GM15510 (cell line): ENCODE measurements around the gene PPARA.

Experiments
- POLR2A ChIP-seq: IDR thresholded peaks from 3 replicates; pipeline ENCODE4 v1.6.1; 2011; ENCODE audit warnings: borderline replicate concordance; ENCODE audit not compliant: insufficient read length; ENCODE audit errors: extremely low read depth

PPARA gene

DNA sequence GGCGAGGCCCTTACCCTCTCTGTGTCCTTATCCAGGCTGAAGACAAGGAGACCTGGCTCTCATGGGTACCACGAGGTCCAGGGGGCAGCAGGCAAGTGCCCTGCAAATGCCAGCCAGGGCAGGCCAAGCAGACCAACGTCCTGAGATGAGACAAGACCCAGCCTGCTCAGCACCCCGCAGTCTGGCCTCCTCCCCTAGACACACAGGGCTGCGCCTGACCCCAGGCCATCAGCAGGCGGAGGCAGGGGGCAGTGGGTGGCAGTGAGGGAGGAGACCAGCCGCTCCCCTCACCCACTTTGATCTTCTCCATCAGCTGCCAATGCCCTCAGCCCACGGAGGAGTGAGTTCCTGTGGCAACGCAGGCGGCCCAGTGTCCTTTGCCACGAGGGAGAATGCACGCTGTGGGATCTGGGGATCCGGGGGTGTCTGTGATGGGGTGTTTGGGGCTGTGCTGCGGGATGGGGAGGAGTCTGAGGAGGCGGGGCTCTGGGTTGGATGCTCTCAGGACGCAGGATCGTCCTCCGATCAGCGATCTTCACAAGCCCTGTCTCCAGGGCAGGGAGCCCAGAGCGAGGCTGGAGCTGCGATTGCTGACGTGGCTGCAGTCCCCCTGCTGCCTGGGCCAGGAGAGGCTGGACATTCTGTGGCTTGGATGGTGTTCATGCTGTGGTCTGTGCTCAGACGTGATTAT is 30.5 kb upstream of the PPARA start:
- no peak for TF ChIP-seq POLR2A

DNA sequence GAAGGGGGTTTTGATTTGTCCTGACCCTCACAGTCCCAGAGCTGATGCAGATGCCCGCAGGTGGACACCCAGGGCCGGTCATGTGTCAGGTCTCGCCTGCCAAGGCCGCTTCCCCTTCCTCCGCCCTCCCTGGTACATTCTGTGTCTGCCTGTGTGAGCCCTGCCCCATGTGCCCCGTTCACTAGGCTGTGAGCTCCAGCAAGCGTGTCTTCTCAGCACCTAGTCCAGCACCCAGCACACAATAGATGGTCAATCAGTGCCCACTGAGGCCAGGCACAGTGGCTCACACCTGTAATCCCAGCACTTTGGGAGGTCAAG is 29.9 kb upstream of the PPARA start:
- no peak for TF ChIP-seq POLR2A

DNA sequence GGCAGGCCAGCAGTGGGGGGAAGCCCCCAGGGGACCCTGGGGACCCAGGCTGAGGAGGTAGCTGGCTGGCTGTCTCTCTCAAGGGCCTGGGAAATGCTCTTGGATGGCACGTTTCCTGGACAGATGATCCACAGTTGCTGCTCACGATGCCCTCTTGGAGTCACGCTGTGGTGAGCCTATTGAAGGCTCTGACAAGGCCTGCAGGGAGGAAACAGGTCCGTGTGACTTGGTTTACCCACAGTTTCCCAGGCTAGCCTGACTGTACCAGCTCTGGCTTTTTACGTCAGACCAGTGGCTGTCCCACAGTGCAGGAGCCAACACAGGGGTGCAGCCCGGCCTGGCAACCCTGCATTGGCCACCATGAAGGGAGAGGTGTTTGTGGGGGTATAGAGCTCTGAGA is 29.2 kb upstream of the PPARA start:
- no peak for TF ChIP-seq POLR2A

DNA sequence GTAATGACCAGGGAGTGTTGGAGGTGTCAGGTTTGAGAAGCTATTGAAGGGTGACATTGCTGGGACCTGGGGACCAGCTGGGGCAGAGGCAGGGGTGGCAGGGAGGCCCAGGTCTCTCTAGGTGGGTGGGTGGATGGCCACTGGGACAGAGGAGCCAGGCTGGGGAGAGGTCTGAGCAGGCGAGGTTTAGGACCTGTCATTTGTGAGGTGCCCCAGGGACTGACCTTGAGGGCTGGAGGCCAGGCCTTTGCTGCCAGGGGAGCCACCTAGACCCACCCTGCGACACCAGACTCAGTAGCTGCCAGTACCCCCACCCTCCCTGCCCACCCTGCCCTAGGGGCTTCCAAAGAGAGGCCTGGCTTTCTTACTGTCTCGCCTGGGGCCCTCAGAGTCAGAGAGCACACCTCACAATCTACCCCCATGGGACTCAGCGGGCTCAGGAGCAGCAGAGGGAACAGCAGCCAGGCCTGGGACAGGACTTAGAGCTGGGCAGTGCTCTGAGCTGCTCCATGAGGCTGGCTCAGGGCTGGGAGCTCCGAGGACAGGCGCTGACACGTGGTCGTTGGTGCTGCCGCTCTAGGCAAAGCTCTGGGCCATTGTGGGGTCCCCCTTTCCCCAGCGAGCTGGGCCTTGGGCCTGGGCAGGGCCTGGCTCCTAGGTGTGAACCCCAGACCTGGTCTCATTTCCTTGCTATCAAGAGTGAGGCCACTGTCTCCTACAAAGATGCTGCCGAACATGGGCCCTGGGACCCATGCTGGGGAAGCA is 28.6 kb upstream of the PPARA start:
- TF ChIP-seq POLR2A = no peak

DNA sequence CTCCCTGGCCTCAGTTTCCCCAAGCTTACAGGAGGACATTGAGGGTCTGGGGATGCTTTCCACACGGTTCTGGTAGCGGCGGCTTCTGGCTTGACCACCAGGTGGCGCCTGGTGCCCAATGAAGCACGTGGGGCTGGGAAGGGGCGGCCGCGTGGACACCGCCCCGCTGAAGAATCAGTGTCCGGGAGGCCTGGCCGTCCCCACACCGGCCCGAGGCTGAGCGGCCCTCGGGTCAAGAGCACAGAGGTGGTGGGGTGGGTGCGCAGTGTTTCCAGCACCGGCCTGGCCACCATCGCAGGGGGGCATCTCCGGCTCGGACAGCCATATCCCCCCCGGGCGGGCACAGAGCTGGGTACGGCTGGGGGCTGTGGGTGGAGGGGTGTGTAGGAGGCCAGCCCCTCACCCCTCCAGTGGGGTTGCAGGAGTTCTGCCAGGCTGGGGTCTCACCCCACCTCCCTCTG is 27.8 kb upstream of the PPARA start:
- no peak for TF ChIP-seq POLR2A

DNA sequence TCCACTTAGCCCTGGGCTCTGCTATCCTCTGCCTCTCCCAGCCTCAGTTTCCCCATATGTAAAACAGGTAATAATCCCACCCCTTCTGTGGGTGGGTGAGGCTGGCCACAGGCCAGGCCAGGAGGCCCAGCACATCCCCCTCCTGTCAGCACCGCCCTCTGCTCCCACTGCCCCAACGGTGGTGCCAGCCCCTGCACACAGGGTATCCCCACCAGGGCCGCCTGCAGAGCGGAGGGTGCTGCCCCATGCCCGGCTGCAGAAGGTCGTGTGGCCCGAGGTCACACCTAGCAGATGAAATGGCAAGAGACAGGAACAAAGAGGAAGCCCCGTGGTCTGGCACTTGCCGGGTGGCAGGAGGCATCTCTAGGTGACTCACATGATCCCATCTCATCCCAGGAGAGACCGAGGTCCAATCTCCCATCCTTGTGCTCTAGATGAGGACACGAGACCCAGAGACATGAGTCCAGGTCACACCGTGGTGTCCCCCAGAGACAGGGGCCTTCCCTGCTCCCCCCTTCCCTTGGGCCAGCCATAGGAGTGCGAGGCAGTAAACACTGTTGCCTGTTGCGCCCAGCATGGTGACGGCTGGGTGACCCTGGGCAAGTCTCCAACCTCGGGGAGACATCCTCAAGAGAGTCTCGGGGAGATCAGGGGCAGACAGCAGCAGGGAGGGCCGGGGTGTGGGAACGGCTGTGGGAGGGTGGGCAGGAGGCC is 27.2 kb upstream of the PPARA start:
- TF ChIP-seq POLR2A = no peak

DNA sequence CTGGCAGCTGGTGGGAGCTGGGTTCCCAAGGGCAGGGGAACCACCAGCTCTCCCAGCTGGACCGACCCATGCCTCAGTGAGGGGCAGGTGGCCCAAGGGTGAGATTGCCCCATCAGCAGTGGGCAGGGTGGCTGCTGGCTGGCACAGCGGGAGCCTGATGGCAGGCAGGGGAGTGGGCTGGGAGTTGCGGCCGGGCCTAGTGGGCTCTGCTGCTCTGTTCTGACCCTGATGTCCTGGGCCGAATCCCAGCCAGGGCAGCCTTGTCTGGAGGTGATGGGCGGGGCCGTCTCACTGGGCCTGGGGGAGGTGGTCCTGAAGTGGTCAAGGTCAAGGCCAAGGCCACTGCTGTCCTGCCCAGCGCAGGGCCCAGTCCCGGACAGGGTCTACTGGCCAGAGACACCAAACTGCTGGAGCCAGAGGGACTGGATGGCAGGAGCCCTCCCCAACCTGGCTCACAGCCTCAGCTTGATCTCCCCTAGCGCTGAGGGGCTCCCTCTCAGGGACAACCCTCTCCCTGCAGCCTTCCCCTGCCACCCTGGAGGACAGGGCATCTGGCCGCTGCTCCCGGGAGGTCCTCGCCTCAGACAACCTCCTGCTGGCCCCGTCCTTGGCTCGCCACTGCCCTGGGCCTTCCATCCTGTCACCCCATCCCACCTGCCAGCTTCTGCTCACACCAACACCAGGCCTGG is 26.5 kb upstream of the PPARA start:
- no peak for TF ChIP-seq POLR2A

DNA sequence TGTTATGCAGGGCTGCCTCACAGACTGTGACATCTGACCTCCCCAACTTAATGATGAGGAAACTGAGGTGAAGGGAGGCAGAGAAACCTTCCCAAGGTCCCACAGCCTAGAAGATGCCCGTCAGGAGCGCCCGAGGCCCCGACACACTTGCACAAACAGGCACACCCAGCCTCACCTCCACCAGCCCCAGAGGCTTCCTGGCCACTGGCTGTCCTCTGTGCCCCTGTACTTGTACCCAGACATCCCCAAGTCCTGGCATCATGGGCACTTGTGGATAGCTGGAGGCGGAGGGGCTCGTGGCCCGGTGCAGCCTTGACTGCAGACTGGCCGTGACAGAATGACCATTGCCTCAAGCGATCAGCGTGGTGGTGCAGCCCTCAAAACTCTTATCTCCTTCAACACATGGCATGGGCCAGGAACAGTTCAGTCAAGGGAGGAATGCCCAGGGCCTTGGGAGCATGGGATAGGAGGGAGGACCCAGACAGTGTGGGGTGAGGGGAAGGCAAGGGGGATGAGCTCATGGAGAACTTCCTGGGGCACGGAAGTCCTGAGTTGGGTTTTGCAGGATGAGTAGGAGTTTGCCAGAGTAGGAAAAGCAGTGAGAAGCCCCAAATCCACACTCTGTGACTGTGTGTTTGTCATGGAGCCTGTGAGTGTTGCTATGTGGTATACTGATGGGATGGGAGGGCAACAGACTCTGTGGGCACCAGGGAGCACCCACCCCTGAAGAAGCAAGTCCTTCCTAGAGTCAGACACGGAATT is 25.8 kb upstream of the PPARA start:
- TF ChIP-seq POLR2A = no peak

DNA sequence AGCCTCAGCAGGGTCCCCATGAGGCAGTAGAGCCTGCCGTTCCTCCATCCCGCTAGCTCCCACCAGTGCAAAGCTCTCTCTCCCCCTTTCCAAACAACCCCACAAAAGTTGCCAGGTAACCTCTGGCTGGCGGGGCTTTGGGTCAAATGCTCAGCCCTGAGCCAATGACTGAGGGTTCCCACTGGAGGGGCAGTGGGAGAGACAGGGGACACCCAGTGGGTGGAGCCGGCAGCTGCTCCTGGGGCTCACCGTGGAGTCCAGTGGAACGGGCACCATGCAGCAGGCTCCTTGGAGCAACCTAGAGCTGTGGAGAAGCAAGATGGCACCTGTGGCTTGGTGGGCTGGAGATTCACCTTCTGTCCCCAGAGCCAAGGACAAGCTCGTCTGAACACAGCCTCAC is 25.0 kb upstream of the PPARA start:
- TF ChIP-seq POLR2A = no peak

DNA sequence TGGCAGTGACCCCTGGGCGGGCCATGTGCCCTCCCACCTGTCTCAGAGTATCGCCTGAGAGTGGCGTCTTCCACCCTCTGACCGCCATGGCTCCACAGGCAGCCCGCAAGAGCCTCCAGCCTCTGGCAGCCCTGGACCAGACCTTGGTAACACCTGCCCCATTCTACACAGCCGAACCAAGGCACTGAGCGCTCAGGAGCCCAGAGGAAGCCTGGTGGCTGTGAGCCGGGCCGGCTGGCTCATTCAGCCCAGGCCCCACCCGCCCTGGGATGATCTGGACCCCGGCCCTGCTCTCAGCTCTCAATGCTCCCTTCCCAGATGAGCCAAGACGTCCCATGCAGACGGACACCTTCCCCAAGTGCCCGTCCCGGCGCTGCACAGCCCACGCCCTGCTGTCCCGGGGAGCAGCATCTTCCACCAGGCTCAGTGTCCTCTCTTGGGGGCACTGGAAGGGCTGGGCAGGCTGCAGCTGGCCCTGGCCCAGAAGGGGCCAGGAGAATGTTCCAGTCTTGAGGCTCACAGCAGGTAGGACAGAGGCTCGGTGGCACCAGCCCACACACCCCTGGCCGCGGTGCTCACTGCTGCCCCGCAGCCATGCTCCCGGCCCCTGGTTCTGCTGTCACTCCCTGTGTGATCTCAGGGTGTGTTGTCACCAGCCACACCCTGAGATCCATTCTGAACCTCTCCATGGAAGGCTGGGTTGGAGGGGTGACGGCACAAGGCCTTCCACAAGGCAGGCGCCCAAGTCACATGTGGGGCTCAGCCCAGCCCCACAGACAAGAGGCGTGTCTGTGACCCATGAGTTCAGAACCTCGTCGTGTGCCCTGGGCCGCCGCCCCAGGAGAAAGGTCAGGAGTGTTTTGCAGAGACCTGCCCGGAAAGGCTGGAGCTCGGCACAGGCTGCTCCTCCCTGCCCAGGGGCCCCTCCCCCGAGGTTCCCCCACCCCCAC is 24.2 kb upstream of the PPARA start:
- TF ChIP-seq POLR2A = no peak

DNA sequence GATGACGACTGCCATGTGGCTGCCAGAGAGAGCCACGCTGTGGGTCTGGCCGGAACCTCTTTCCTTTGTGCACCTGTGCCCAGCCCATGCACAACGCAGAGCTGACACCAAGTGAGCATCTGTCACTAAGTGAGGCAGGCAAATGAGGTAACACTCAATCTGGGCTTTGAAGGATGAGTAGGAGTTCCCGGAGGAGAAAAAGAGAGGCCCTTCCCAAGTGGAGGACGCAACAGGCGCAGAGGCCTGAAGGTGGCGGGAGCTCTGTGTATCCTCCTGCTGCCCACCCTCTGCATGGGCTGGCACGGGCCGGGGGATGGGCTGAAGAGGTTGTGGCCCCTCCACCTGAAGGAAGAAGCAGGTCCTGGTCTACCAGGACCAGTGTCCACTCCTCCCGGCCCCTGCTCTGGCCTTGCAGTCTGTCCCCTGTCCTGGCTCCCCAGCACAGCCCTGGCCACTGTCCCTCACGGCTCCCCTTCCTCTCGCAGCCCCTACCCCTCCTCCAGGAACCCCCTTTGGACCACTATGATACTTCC is 23.4 kb upstream of the PPARA start:
- no peak for TF ChIP-seq POLR2A

DNA sequence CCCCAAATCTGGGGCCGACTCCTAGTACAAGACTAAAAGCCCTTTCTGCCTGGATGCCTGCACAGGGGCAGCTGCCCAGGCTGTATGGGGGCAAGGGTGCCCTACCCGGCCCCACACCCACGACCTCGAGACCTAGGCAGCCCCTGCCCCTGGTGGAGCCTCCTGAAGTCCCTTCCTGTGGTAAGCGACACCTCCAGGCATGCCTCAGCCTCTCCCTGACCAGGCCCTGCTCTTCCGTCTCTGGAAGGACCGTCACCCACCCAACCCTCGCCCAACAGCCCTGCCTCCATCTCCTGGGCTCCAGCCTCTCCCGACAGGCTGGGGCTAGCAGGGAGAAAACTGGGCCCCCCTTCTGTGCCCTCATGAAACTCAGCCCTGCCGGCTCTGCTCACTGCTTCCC is 22.8 kb upstream of the PPARA start:
- no peak for TF ChIP-seq POLR2A

DNA sequence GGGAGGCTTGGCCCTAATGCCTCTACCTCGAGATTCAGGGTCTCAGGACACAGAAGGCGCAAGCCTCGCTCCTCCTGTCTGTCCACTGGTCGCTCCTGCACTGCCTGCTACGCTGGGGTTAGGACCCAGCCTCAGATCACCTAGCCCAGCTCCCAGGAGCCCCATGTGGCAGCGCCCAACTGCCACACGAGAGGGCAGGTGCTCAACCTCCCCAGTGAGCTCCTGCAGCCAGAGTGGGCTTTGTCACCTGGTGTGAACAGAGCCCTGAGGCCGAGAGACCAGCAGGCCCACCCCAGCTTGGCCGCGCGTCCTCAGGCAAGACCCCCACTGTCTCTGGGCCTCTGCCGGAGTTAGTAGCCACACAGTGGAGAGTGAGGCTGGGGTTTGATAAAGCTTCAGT is 21.7 kb upstream of the PPARA start:
- TF ChIP-seq POLR2A = no peak
